ENCODE measurements around the gene PRLR.

PRLR gene

GRCh38 chr5:35101016-35101415 lies 129.3 kb downstream of the PRLR start:
- H3K79me2 ChIP-seq (ENCODE audit: control insufficient read depth, low read length) = no peaks in the 10 kb centered on the region
- H4K20me1 ChIP-seq (ENCODE audit: control insufficient read depth, insufficient read depth, low read depth, low read length) = no peaks in the 10 kb centered on the region
- no peak overlapping the region for H3K27ac ChIP-seq (ENCODE audit: low read depth, low read length)
- no peaks in the 10 kb centered on the region for H3K36me3 ChIP-seq (ENCODE audit: control insufficient read depth, low read length)
- H3K4me1 ChIP-seq (ENCODE audit: control insufficient read depth, low read length) = no peaks in the 10 kb centered on the region
- no peaks in the 10 kb centered on the region for H3F3A ChIP-seq (ENCODE audit: control insufficient read depth, insufficient read depth)
- H3K9me2 ChIP-seq (replicated peaks; ENCODE audit: control insufficient read depth, low read length) = no peaks in the 10 kb centered on the region
- no peak overlapping the region for H3K4me2 ChIP-seq (ENCODE audit: low read length)
- TF ChIP-seq CTCF (IDR thresholded peaks at IDR 0.05; ENCODE audit: low read depth, low read length, poor library complexity, severe bottlenecking) = no peak
- no peak for TF ChIP-seq EZH2phosphoT487 (IDR thresholded peaks at IDR 0.05; ENCODE audit: borderline replicate concordance, low read length)
- no peaks in the 10 kb centered on the region for H3K27me3 ChIP-seq (ENCODE audit: control insufficient read depth, low read length)
- H3K4me3 ChIP-seq (ENCODE audit: low read length) = no peak overlapping the region
- H3K9me3 ChIP-seq (ENCODE audit: control insufficient read depth, insufficient read depth, low read length) = no peaks in the 10 kb centered on the region

DNA sequence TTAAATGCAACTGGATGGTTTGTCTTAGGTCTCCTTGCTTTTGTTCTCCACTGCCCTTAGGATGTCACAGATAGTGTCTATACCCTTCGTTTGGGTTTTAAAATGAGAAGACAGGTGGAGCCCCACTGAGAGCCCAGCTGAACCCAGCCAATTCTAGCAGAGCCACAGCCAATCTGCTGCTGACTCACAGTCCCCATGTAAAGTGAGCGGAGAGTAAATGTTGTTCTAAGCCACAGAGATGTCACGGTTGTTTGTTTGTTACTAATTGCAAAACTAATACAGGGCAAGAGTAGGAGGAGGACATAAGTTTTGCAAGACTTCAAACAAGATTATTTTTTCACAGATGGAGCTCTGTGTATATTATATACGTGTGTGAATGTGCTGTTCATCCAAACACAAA lies 132.1 kb downstream of the PRLR start:
- Histone ChIP-seq H3K27ac (ENCODE audit: low read depth, low read length) (no peak overlapping the region), H3K27me3 (ENCODE audit: control insufficient read depth, low read length) (no peaks in the 10 kb centered on the region), H3F3A (ENCODE audit: control insufficient read depth, insufficient read depth) (no peaks in the 10 kb centered on the region), H3K9me3 (ENCODE audit: control insufficient read depth, insufficient read depth, low read length) (no peaks in the 10 kb centered on the region), H3K4me1 (ENCODE audit: control insufficient read depth, low read length) (no peaks in the 10 kb centered on the region), H3K36me3 (ENCODE audit: control insufficient read depth, low read length) (no peaks in the 10 kb centered on the region), H3K9me2 (replicated peaks; ENCODE audit: control insufficient read depth, low read length) (no peaks in the 10 kb centered on the region), H4K20me1 (ENCODE audit: control insufficient read depth, insufficient read depth, low read depth, low read length) (no peaks in the 10 kb centered on the region), H3K4me2 (ENCODE audit: low read length) (no peak overlapping the region), H3K79me2 (ENCODE audit: control insufficient read depth, low read length) (no peaks in the 10 kb centered on the region), H3K4me3 (ENCODE audit: low read length) (no peak overlapping the region)
- TF ChIP-seq CTCF (IDR thresholded peaks at IDR 0.05; ENCODE audit: low read depth, low read length, poor library complexity, severe bottlenecking) (no peak), EZH2phosphoT487 (IDR thresholded peaks at IDR 0.05; ENCODE audit: borderline replicate concordance, low read length) (no peak)

DNA sequence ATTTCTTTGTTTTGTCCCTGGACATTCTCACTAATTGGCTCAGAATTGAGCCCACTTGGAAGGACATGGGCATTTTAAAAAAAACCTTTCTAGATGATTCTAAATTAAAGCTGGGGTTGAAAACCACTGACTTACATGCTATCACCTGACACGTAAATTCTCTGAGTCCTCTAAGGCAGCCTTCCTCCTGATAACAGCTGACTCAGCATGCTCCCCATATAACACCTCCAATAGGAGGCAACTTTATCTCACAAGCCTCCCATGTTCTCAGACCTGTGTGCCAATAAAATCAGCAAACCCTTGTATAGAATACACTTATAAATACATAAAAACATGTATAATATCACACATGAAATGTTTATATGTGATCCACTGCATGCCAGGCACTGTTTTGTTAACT lies 133.4 kb downstream of the PRLR start:
- H3K4me1 ChIP-seq (ENCODE audit: control insufficient read depth, low read length) = no peaks in the 10 kb centered on the region
- H3K9me3 ChIP-seq (ENCODE audit: control insufficient read depth, insufficient read depth, low read length) = no peaks in the 10 kb centered on the region
- no peaks in the 10 kb centered on the region for H3K27me3 ChIP-seq (ENCODE audit: control insufficient read depth, low read length)
- no peaks in the 10 kb centered on the region for H3K36me3 ChIP-seq (ENCODE audit: control insufficient read depth, low read length)
- H3F3A ChIP-seq (ENCODE audit: control insufficient read depth, insufficient read depth) = no peaks in the 10 kb centered on the region
- no peaks in the 10 kb centered on the region for H3K9me2 ChIP-seq (replicated peaks; ENCODE audit: control insufficient read depth, low read length)
- H4K20me1 ChIP-seq (ENCODE audit: control insufficient read depth, insufficient read depth, low read depth, low read length) = no peaks in the 10 kb centered on the region
- no peak overlapping the region for H3K27ac ChIP-seq (ENCODE audit: low read depth, low read length)
- H3K4me3 ChIP-seq (ENCODE audit: low read length) = no peak overlapping the region
- H3K79me2 ChIP-seq (ENCODE audit: control insufficient read depth, low read length) = no peaks in the 10 kb centered on the region
- H3K4me2 ChIP-seq (ENCODE audit: low read length) = no peak overlapping the region
- no peak for TF ChIP-seq CTCF (IDR thresholded peaks at IDR 0.05; ENCODE audit: low read depth, low read length, poor library complexity, severe bottlenecking)
- TF ChIP-seq EZH2phosphoT487 (IDR thresholded peaks at IDR 0.05; ENCODE audit: borderline replicate concordance, low read length) = no peak

DNA sequence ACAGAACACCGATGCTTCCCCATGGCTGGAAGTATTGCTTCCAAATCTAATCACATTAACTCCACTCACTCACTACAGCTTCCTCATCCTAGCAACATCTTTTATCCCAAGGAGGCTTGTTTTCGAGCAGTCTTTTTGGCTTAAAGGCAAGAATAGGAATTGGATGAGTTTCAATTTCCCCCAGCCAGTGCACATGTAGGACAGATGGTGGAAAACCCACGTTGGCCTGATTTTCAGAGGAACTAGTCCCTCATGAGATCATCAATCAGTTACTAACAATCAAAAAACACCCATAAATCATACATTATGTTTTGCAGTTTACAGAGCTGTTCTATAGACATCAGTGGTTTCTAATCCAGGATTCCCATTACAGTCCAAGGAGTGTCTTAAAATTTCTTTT lies 134.1 kb downstream of the PRLR start:
- no peaks in the 10 kb centered on the region for H3K9me2 ChIP-seq (replicated peaks; ENCODE audit: control insufficient read depth, low read length)
- no peaks in the 10 kb centered on the region for H3K36me3 ChIP-seq (ENCODE audit: control insufficient read depth, low read length)
- H3K9me3 ChIP-seq (ENCODE audit: control insufficient read depth, insufficient read depth, low read length) = no peaks in the 10 kb centered on the region
- no peak overlapping the region for H3K4me2 ChIP-seq (ENCODE audit: low read length)
- no peaks in the 10 kb centered on the region for H3K4me1 ChIP-seq (ENCODE audit: control insufficient read depth, low read length)
- TF ChIP-seq CTCF (IDR thresholded peaks at IDR 0.05; ENCODE audit: low read depth, low read length, poor library complexity, severe bottlenecking) (no peak), EZH2phosphoT487 (IDR thresholded peaks at IDR 0.05; ENCODE audit: borderline replicate concordance, low read length) (no peak)
- H3K27me3 ChIP-seq (ENCODE audit: control insufficient read depth, low read length) = no peaks in the 10 kb centered on the region
- no peaks in the 10 kb centered on the region for H4K20me1 ChIP-seq (ENCODE audit: control insufficient read depth, insufficient read depth, low read depth, low read length)
- H3K4me3 ChIP-seq (ENCODE audit: low read length) = no peak overlapping the region
- H3F3A ChIP-seq (ENCODE audit: control insufficient read depth, insufficient read depth) = no peaks in the 10 kb centered on the region
- H3K79me2 ChIP-seq (ENCODE audit: control insufficient read depth, low read length) = no peaks in the 10 kb centered on the region
- H3K27ac ChIP-seq (ENCODE audit: low read depth, low read length) = no peak overlapping the region

Data from DOHH2 (cell line).